ENCODE data around the gene YPEL2. TPM values are rescaled to one million over a fixed set of nuclear protein-coding genes. Genes with fewer than 3 reads are reported as not detected.

The YPEL2 gene
- total and polyA plus RNA-seq, 2 donors (not counting 3 experiments of a cell fraction or from before 2014, with no cell fraction given), result 36.5 to 66.8 TPM

DNA sequence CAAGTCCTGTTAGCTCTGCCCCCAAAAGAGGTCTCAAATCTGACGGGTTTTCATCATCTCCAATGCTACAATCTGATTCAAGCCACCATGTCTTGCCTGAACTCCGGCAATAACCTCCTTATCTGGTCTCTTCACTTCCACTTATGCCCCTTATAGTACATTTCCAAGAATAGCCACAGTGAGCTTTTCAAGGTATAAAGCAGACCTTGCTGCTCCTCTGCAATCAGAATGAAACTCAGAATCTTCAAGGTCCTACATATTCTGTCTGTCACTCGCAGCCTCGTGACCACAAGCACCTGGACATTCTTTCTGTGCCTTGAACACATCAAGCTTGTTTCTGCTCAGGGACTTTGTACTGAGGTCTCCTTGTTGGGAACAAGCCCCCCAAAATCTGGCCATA lies 84.7 kb downstream of the YPEL2 start:
- H3K36me3 ChIP-seq (ENCODE audit: control insufficient read depth in 2 of 2, extremely low read depth in 1 of 2, insufficient read depth in 2 of 2, low read length in 2 of 2), result no peaks in the 10 kb centered on the region
- H3K27me3 ChIP-seq (ENCODE audit: control insufficient read depth in 2 of 2, insufficient read depth in 2 of 2, low read length in 2 of 2), result no peaks in the 10 kb centered on the region
- dilution Hi-C loops (cut with MboI; ENCODE audit: extremely low pct_ligation_motif_present, low sequenced_read_pairs) (no loop called here), intact Hi-C loops (cut with micrococcal nuclease) (no loop called here)
- no peak overlapping the region for H3K9ac ChIP-seq (replicated peaks; ENCODE audit: extremely low read depth, insufficient read depth, low read length)
- BruUV-seq (replicated peaks), result no TSS peak
- no peaks in the 10 kb centered on the region for H3K79me2 ChIP-seq (ENCODE audit: control insufficient read depth, insufficient read depth, low read length)
- H3K4me2 ChIP-seq (ENCODE audit: insufficient read depth, low read length), result no peak overlapping the region
- no peak for FAIRE-seq
- no peaks in the 10 kb centered on the region for H3K9me1 ChIP-seq (replicated peaks; ENCODE audit: control insufficient read depth, extremely low read depth, insufficient read depth, low read length)
- no peak overlapping the region for H3K4me3 ChIP-seq (replicated peaks in 1 of 3; ENCODE audit: insufficient read depth in 1 of 3, low read depth in 1 of 3, low read length in 3 of 3)
- no peaks in the 10 kb centered on the region for H4K20me1 ChIP-seq (replicated peaks; ENCODE audit: control insufficient read depth, extremely low read depth, insufficient read depth, low read length)
- TF ChIP-seq, protein P1, sequence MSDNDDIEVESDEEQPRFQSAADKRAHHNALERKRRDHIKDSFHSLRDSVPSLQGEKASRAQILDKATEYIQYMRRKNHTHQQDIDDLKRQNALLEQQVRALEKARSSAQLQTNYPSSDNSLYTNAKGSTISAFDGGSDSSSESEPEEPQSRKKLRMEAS (IDR thresholded peaks at IDR 0.05; ENCODE audit: insufficient read depth, insufficient read length), result no peak
- TF ChIP-seq FOS (IDR thresholded peaks at IDR 0.05; ENCODE audit: borderline replicate concordance, insufficient read depth, low read length), result no peak
- DNase-seq (ENCODE audit: low read depth, low spot score), result no peak
- H3K9me3 ChIP-seq (replicated peaks; ENCODE audit: control insufficient read depth, insufficient read depth, low read length), result no peaks in the 10 kb centered on the region
- H3K27ac ChIP-seq (ENCODE audit: insufficient read depth, low read depth, low read length), result no peak overlapping the region
- POLR2A ChIA-PET, result interaction anchor here (1.2 kb wide), 1 partner anchor 14 kb away, joined by 3 read pairs; no protein-coding TSS in a partner anchor
- CTCF ChIA-PET, result interaction anchor here (1.1 to 1.9 kb wide), 5 partner anchors 9 to 87 kb away, joined by 3 to 6 read pairs (median 6); no protein-coding TSS in a partner anchor
- no peak overlapping the region for H2AFZ ChIP-seq (ENCODE audit: low read depth, low read length)
- no peaks in the 10 kb centered on the region for H3K4me1 ChIP-seq (ENCODE audit: control insufficient read depth, extremely low read depth, insufficient read depth, low read length)

DNA sequence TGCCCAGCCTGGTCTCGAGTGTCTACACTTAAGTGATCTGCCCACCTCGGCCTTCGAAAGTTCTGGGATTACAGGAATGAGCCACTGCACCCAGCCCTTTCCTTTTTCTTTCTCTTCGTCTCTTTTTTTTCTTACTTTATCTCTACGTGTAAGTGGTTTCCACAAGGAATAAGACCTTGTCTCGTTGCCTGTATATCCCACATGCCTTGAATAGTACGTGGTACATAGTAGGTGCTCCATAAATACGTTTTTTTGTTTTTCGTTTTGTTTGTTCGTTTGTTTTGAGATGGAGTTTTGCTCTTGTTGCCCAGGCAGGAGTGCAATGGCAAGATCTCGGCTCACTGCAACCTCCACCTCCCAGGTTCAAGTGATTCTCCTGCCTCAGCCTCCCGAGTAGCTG lies 86.0 kb downstream of the YPEL2 start:
- Histone ChIP-seq H3K4me1 (ENCODE audit: control insufficient read depth, extremely low read depth, insufficient read depth, low read length) (no peaks in the 10 kb centered on the region), H3K9me1 (replicated peaks; ENCODE audit: control insufficient read depth, extremely low read depth, insufficient read depth, low read length) (no peaks in the 10 kb centered on the region), H2AFZ (ENCODE audit: low read depth, low read length) (no peak overlapping the region), H3K9ac (replicated peaks; ENCODE audit: extremely low read depth, insufficient read depth, low read length) (no peak overlapping the region), H3K27me3 (ENCODE audit: control insufficient read depth in 2 of 2, insufficient read depth in 2 of 2, low read length in 2 of 2) (no peaks in the 10 kb centered on the region), H3K4me3 (replicated peaks in 1 of 3; ENCODE audit: insufficient read depth in 1 of 3, low read depth in 1 of 3, low read length in 3 of 3) (no peak overlapping the region), H3K79me2 (ENCODE audit: control insufficient read depth, insufficient read depth, low read length) (no peaks in the 10 kb centered on the region), H3K9me3 (replicated peaks; ENCODE audit: control insufficient read depth, insufficient read depth, low read length) (no peaks in the 10 kb centered on the region), H4K20me1 (replicated peaks; ENCODE audit: control insufficient read depth, extremely low read depth, insufficient read depth, low read length) (no peaks in the 10 kb centered on the region), H3K27ac (ENCODE audit: insufficient read depth, low read depth, low read length) (no peak overlapping the region), H3K4me2 (ENCODE audit: insufficient read depth, low read length) (no peak overlapping the region), H3K36me3 (ENCODE audit: control insufficient read depth in 2 of 2, extremely low read depth in 1 of 2, insufficient read depth in 2 of 2, low read length in 2 of 2) (no peaks in the 10 kb centered on the region)
- no peak for DNase-seq (ENCODE audit: low read depth, low spot score)
- ChIA-PET POLR2A (no interaction called here), CTCF (no interaction called here)
- BruUV-seq (replicated peaks), result no TSS peak
- TF ChIP-seq EZH2 (IDR thresholded peaks at IDR 0.05; ENCODE audit: borderline replicate concordance, low read depth, low read length, severe bottlenecking) (no peak), POLR2AphosphoS5 (IDR thresholded peaks at IDR 0.05; ENCODE audit: insufficient read depth, low read depth, low read length) (no peak), POLR2A (IDR thresholded peaks at IDR 0.05; ENCODE audit: low read depth, low read length) (no peak), CTCF (IDR thresholded peaks at IDR 0.05; ENCODE audit: extremely low read depth in 1 of 2, insufficient read depth in 1 of 2, low read depth in 1 of 2, low read length in 2 of 2) (no peak), JUN (IDR thresholded peaks at IDR 0.05; ENCODE audit: borderline replicate concordance, insufficient read depth, insufficient read length, low read depth) (no peak), MYC (IDR thresholded peaks at IDR 0.05; ENCODE audit: low read depth, low read length) (no peak)
- dilution Hi-C loops (cut with MboI; ENCODE audit: extremely low pct_ligation_motif_present, low sequenced_read_pairs) (no loop called here), intact Hi-C loops (cut with micrococcal nuclease) (no loop called here)
- no peak for FAIRE-seq
